A673 (cell line): ENCODE measurements around the gene RHEX.

Source experiments
- EZH2 ChIP-seq: fragments of 200-600 bp; sonication (generic); IDR thresholded peaks from 2 replicates; pipeline ENCODE4 v1.6.1; 2017; ENCODE audit warnings: borderline replicate concordance, low read depth, mild to moderate bottlenecking, mixed read lengths, antibody characterized with exemption, low read length; ENCODE audit not compliant: poor library complexity, severe bottlenecking
- TF ChIP-seq, protein P1 (sequence below): fragments of 300-800, 200-600 bp; sonication (generic); conservative IDR thresholded peaks from 2 replicates; pipeline ENCODE4 v1.5.1; 2017; ENCODE audit warnings: low read depth, mild to moderate bottlenecking, antibody characterized with exemption, low read length, moderate library complexity, mixed read lengths

DNA sequence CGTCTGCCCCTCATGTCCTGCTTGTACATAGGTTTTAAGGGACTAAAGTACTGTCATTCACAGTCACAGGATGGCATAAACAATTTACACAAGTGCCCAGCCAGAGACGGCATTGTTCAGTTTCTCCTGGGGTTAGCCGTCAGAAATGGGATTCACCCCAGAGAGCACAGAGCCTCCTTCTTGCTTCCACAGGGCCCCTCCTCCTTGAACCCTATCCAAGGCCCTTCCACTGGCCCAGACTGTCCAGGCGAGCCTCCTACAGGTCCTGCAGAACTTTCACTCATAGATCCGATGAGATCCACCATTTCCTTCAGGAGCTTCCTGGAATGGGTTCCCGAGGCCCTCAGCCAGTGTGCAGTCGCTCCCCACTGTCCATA, 54.2 kb downstream of the RHEX start:
- TF ChIP-seq, protein P1, sequence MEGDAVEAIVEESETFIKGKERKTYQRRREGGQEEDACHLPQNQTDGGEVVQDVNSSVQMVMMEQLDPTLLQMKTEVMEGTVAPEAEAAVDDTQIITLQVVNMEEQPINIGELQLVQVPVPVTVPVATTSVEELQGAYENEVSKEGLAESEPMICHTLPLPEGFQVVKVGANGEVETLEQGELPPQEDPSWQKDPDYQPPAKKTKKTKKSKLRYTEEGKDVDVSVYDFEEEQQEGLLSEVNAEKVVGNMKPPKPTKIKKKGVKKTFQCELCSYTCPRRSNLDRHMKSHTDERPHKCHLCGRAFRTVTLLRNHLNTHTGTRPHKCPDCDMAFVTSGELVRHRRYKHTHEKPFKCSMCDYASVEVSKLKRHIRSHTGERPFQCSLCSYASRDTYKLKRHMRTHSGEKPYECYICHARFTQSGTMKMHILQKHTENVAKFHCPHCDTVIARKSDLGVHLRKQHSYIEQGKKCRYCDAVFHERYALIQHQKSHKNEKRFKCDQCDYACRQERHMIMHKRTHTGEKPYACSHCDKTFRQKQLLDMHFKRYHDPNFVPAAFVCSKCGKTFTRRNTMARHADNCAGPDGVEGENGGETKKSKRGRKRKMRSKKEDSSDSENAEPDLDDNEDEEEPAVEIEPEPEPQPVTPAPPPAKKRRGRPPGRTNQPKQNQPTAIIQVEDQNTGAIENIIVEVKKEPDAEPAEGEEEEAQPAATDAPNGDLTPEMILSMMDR = no peak
- no peak for TF ChIP-seq EZH2
